Subcutaneous adipose tissue (tissue), 4 donors: ENCODE data around the gene ZBTB3. TPM values are rescaled to one million over a fixed set of nuclear protein-coding genes. Genes with fewer than 3 reads are reported as not detected.

Experiments
- total RNA-seq, 4 donors: library from RNA; depleted of rRNA; stranded (reverse); fragments of >200 nt; gene quantifications; one replicate each; pipeline ENCODE4 v1.1.0, GENCODE V29; 2016
- TF ChIP-seq, protein P1 (sequence below): fragments of 450-650 bp; IDR thresholded peaks from one replicate; pipeline ENCODE4 v1.5.1; 2016; ENCODE audit warnings: low read depth, mild to moderate bottlenecking, control low read depth, antibody characterized with exemption, moderate library complexity

The ZBTB3 gene
- total RNA-seq, 4 donors from 2014 or later, result 3.9 to 7.7 (median 6.9) TPM

DNA sequence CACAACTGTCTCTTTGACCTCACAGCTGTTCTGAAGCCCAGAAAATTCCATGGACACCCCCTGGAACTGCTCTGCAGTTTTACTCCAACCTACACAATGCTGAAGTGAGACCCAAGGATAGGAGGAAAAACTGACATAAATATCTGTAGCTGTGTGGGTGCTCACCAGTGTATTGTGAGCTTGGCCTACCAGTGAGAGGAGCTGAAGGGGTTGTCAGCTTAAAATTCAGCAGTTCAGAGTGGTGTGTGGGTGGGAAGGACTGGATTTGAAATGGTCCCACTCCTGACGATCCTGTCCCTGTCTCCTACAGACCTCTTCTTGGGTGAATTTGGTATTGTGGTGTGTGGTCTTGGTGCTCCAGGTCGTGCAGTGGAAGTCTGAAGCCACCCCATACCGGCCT lies 35.6 kb upstream of the ZBTB3 start:
- TF ChIP-seq, protein P1, sequence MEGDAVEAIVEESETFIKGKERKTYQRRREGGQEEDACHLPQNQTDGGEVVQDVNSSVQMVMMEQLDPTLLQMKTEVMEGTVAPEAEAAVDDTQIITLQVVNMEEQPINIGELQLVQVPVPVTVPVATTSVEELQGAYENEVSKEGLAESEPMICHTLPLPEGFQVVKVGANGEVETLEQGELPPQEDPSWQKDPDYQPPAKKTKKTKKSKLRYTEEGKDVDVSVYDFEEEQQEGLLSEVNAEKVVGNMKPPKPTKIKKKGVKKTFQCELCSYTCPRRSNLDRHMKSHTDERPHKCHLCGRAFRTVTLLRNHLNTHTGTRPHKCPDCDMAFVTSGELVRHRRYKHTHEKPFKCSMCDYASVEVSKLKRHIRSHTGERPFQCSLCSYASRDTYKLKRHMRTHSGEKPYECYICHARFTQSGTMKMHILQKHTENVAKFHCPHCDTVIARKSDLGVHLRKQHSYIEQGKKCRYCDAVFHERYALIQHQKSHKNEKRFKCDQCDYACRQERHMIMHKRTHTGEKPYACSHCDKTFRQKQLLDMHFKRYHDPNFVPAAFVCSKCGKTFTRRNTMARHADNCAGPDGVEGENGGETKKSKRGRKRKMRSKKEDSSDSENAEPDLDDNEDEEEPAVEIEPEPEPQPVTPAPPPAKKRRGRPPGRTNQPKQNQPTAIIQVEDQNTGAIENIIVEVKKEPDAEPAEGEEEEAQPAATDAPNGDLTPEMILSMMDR, result no peak

- TF ChIP-seq, protein P1, result no peak
Measured at GRCh38 chr11:62788991-62789390, 35.0 kb upstream of the ZBTB3 start.

GRCh38 chr11:62787005-62787759 lies 33.2 kb upstream of the ZBTB3 start, which contains the start of gene TMEM179B:
TSS of gene TMEM179B (plus strand) at chr11:62787402. CDS start at chr11:62787432, 30 bp downstream.
- TF ChIP-seq, protein P1, result no peak

- TF ChIP-seq, protein P1, result no peak
Measured at GRCh38 chr11:62786318-62787004, 32.5 kb upstream of the ZBTB3 start.

DNA sequence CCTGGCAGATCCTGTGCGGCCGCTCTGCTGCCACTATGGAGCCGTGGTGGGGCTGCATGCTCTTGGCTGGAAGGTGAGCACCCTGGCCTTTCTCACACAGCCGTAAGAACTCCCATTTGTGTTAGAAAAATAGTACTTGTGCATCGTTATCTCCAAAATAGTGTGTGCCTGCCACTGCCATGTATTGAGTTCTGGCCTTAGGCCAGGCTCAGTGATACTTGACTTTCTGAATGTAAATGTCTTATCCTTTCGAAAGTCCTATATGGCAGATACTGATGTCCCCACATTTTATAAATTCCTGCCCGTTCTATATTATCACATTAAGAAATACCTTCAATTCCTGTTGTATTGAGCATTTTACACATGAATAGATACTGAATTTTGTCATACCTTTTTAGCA lies 28.8 kb upstream of the ZBTB3 start:
- TF ChIP-seq, protein P1, result no peak

GRCh38 chr11:62778441-62778840 lies 24.5 kb upstream of the ZBTB3 start:
- TF ChIP-seq, protein P1, result no peak

DNA sequence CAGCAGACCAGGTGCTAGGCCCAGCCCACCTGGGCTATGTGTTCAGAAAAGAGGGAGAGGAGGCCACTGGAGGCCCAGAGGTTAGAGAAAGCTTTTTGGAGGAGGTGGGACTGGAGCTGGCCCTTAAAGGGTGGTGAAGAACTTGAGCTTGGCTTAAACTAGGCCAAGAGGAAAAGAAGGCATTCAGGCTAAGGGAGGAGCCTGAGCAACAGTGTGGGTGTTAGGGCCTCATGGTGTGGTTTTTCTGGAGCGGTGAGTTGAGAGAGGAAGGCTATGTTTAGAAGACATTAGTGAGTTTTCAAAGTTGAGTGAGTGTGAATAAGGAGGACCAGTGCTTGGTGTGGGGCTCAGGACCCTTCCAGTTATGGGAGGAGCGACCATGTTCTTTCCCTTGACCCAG lies 23.4 kb upstream of the ZBTB3 start:
- TF ChIP-seq, protein P1, result no peak
